Measurements from ENCODE around the gene PLCH1. TPM values are rescaled to one million over a fixed set of nuclear protein-coding genes. Genes with fewer than 3 reads are reported as not detected.
A peak's percentile ranks its signal among the peaks of the same experiment; 100 is the strongest.

The PLCH1 gene
- total RNA-seq, 1 donor = 11.7 TPM

DNA sequence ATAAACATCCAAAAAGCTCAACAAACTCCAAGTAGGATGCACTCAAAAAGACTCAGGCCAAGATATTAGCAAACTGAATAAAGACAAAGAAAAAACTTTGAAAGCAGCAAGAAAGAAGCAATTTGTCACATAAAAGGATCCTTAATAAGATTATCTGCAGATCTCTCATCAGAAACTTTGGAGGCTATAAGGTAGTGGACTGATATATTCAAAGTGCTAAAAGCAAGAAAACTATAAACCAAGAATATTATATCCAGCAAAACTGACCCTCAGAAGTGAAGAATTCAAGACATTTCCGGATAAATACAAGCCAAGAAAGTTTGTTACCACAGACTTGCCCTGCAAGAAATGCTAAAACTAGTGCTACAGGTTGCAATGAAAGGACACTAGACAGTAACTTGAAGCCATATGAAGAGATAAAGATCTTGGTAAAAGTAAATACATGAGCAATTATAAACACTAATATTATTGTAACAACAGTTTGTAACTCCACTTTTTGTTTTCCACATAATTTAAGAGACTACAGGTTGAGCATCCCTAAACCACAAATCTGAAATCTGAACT, 37.6 kb upstream of the PLCH1 start:
- DNase-seq (ENCODE audit: low read depth) = no peak
- TF ChIP-seq, protein P1, sequence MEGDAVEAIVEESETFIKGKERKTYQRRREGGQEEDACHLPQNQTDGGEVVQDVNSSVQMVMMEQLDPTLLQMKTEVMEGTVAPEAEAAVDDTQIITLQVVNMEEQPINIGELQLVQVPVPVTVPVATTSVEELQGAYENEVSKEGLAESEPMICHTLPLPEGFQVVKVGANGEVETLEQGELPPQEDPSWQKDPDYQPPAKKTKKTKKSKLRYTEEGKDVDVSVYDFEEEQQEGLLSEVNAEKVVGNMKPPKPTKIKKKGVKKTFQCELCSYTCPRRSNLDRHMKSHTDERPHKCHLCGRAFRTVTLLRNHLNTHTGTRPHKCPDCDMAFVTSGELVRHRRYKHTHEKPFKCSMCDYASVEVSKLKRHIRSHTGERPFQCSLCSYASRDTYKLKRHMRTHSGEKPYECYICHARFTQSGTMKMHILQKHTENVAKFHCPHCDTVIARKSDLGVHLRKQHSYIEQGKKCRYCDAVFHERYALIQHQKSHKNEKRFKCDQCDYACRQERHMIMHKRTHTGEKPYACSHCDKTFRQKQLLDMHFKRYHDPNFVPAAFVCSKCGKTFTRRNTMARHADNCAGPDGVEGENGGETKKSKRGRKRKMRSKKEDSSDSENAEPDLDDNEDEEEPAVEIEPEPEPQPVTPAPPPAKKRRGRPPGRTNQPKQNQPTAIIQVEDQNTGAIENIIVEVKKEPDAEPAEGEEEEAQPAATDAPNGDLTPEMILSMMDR (IDR thresholded peaks at IDR 0.05; ENCODE audit: insufficient read depth, low read depth, low read length) = no peak
- no peak overlapping the region for H3K4me3 ChIP-seq (ENCODE audit: low read depth, low read length)

DNA sequence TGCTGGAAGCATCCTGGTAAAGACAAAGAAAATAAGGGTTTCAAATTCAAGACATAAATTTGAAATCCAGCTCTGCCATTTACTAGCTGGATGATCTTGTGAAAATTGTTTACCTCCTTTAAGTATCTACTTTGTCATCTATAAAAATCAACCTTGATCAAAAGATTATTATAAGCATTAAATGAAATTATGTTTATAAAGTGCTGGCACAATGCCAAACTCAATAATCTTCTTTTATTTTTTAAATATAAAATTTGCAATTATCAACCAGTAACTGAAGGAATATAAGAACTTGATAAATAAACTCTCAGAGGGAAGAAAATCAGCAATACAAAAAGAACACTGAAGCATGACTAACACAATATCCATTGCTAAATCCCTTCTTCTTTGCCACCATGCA, 35.4 kb upstream of the PLCH1 start:
- DNase-seq (ENCODE audit: low read depth) = no peak
- TF ChIP-seq, protein P1 (IDR thresholded peaks at IDR 0.05; ENCODE audit: insufficient read depth, low read depth, low read length) = no peak

DNA sequence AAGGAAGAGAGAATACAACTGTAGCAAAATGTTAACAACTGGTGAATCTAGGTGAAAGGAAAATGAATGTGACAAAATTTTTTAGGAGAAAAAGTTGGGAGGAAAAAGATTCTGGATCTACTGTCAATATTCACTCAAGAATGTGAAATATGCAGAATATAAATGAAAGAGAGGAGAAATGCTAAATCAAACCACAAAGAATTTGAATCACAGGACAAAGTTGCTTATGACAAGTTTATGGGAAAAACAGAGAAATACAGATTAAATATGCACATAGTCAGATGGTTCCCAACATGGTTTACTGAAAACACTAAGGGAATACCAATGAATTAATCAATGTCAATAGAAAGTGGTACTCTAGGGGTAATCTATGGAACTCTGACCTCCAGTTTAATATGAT, 33.6 kb upstream of the PLCH1 start:
- no peak for DNase-seq (ENCODE audit: low read depth)
- H3K4me3 ChIP-seq (ENCODE audit: low read depth, low read length) = no peak overlapping the region
- TF ChIP-seq, protein P1 (IDR thresholded peaks at IDR 0.05; ENCODE audit: insufficient read depth, low read depth, low read length) = no peak

More for the DNA sequence above, 35.4 kb upstream of the PLCH1 start:
- H3K4me3 ChIP-seq (ENCODE audit: low read depth, low read length) = no peak overlapping the region

DNA sequence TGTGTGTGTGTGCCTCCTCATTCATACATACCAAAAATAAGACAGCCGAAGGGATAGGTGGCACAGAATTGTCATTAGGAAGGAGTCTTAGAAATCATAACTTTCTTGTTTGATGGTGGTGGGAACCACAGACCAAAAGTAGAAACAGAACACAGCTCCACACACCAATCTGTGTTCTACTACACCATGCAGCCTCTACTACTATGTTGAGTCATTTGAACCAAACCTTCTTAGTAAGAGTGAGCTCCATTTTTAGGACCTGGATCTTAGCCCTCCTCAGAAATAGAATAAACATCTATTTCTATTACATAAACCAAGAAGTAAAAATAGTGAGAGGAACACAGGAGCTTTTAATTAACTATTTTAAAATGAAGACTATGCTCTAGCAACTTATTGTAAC, 27.9 kb upstream of the PLCH1 start:
- no peak overlapping the region for H3K4me3 ChIP-seq (ENCODE audit: low read depth, low read length)
- DNase-seq (ENCODE audit: low read depth) = peak; percentile 14
- TF ChIP-seq, protein P1 (IDR thresholded peaks at IDR 0.05; ENCODE audit: insufficient read depth, low read depth, low read length) = no peak

DNA sequence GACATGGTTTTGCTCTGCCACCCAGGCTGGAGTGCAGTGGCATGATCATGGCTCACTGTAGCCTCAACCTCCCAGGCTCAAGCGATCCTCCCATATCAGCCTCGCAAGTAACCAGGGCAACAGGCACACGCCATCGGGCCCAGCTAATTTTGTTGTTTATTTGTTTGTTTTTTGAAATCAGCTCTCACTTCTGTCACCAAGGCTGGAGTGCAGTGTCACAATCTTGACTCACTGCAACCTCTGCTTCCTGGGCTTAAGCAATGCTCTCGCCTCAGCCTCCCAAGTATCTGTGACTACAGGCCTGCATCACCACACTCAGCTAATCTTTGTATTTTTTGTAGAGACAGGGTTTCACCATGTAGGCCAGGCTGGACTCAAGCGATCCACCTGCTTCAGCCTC, 26.3 kb upstream of the PLCH1 start:
- TF ChIP-seq, protein P1 (IDR thresholded peaks at IDR 0.05; ENCODE audit: insufficient read depth, low read depth, low read length) = no peak
- H3K4me3 ChIP-seq (ENCODE audit: low read depth, low read length) = no peak overlapping the region
- no peak for DNase-seq (ENCODE audit: low read depth)

DNA sequence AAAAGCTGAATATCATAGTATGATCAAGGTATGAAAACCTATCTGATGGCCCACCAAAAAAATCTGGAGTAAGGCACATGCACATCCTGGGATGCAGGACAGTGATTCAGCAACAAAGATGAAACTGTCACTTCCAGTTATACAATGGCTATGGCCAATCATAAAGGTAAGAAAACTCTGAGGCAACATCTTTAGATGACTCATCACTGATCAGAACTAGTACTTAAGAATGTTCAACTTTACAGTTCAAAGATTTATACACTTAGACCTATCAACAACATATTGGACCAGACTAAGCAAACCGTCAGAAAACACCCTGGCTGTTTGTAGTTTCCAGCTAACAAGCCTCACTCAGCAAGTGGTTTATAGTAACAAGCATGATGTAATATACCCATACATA, 21.3 kb upstream of the PLCH1 start:
- DNase-seq (ENCODE audit: low read depth) = peak; percentile 38
- TF ChIP-seq, protein P1 (IDR thresholded peaks at IDR 0.05; ENCODE audit: insufficient read depth, low read depth, low read length) = no peak
- H3K4me3 ChIP-seq (ENCODE audit: low read depth, low read length) = no peak overlapping the region

DNA sequence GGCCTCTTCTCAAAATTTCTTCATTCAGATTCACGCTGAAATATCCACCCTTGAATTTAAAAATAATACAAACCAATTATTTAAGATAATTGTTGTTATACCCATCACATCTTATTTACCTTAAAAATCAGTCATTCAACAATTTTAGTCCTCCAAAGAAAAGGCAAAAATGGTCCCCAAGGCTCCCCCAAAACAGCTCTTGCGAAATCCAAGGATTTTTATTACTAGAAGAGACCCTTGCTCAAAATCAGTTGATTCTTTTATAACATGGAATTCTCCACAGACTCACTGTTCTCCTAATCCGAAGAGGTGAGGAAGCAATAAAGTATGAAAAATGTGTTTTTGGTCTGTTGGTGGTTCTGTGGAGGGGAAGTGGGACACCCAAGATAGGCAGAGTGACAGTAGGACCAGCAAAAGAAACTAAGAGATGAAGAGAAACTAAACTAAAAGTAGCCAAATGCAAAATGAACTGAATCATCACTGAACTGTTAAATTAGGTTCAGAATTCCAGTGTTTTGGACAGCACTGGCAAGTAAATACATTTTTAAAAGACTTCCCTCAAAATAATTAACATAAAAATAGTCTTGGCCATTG, 19.1 kb upstream of the PLCH1 start:
- no peak for DNase-seq (ENCODE audit: low read depth)
- TF ChIP-seq, protein P1 (IDR thresholded peaks at IDR 0.05; ENCODE audit: insufficient read depth, low read depth, low read length) = no peak
- no peak overlapping the region for H3K4me3 ChIP-seq (ENCODE audit: low read depth, low read length)
